ENCODE data around the gene NKAIN4.

DNA sequence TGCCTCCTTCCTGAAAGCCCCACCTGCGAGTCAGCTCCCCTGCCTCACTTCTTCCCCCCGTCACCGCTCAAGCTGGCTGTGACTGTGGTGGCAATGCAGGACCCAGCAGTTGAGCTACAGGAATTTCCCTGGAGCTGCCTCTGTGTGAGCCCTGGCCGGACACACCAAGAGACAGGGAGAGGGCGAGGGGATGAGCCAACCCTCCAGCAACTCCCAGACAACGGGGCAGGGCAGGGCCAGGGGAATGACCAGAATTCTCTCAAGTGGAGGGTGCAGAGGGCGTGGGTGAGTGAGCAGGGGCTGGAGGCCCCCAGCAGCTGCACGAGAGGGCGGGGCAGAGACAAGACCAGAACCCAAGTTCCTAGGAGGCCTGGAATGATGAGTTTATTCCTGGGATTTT is 13.4 kb upstream of the NKAIN4 start:
- TF ChIP-seq, protein P1, sequence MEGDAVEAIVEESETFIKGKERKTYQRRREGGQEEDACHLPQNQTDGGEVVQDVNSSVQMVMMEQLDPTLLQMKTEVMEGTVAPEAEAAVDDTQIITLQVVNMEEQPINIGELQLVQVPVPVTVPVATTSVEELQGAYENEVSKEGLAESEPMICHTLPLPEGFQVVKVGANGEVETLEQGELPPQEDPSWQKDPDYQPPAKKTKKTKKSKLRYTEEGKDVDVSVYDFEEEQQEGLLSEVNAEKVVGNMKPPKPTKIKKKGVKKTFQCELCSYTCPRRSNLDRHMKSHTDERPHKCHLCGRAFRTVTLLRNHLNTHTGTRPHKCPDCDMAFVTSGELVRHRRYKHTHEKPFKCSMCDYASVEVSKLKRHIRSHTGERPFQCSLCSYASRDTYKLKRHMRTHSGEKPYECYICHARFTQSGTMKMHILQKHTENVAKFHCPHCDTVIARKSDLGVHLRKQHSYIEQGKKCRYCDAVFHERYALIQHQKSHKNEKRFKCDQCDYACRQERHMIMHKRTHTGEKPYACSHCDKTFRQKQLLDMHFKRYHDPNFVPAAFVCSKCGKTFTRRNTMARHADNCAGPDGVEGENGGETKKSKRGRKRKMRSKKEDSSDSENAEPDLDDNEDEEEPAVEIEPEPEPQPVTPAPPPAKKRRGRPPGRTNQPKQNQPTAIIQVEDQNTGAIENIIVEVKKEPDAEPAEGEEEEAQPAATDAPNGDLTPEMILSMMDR (IDR thresholded peaks at IDR 0.05; ENCODE audit: low read depth, low read length, poor library complexity, severe bottlenecking), result no peak
- TF ChIP-seq EZH2phosphoT487 (IDR thresholded peaks at IDR 0.05; ENCODE audit: borderline replicate concordance, low read length), result no peak

Data from DOHH2 (cell line).